ENCODE data around the gene ASCC1.
"Not testable (repeated sequence)": the region's sequence is repeated elsewhere in the genome, so short reads cannot be mapped to it uniquely, and the experiment has no call there.

ASCC1 gene

DNA sequence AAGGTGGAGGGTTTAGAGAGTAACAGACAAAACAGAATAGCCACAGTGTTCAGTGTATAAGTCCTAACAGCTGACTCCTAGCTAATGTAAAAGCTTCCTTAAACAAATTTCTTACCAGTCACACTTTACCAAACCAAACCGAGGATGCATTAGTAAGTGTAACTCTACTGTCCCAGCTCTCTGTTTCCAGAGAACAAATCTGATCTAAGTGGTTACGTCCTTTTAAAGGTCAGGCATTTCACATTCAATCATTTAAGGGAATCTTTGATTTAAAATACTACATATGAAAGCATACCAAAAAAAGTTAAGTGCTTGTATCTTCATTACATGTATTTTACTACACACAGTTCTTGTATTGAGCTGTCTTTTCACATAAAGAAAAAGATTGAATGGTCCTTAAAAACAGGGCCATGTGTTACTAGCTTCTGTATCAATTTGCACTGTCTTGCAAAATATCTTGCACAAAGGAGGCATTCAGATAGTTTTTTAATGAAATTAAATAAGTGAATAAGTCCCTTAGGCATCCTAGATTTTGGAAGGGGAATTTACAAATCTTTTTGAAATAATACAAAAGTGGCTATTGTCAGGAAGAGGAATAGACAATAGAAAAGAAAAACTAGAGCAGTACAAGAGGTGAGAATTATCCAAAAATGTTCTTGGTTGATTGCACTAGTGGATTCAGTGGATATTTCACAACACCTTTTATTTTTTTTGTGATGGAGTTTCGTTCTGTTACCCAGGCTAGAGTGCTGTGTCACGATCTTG lies 69.3 kb downstream of the ASCC1 start:
- H3K36me3 Mint-ChIP-seq (ENCODE audit: low read depth) = peaks cover 12% of the 10 kb centered on the region
- H3K27ac Mint-ChIP-seq = no peak overlapping the region
- DNase-seq (no peak), ATAC-seq (peak; percentile 40)
- peaks cover 27% of the 10 kb centered on the region for H3K4me1 Mint-ChIP-seq
- H3K27me3 Mint-ChIP-seq = no peaks in the 10 kb centered on the region
- no peak overlapping the region for H3K4me3 Mint-ChIP-seq
- no peaks in the 10 kb centered on the region for H3K9me3 Mint-ChIP-seq

DNA sequence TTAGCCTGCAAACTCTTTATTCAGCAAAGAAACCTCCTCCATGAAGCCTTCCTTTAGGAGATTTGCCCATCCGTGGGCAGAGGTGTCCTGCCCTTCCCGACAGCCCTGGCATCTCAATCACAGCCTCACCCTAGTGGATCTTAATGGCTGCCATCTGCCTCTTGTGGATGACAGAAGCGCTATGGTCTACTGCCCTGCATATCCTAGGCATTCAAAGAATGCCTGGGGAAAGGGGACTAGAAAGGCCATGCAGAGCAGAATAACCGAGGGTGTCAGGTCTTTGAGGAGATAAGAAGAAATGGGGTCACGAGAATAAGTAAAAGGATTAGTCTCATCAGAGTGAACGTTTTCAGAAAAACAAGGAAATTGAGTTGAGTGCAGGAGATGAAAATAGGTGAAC lies 70.0 kb downstream of the ASCC1 start:
- peaks cover 27% of the 10 kb centered on the region for H3K4me1 Mint-ChIP-seq
- no peak overlapping the region for H3K27ac Mint-ChIP-seq
- no peak overlapping the region for H3K4me3 Mint-ChIP-seq
- DNase-seq (no peak), ATAC-seq (no peak)
- peaks cover 9% of the 10 kb centered on the region for H3K36me3 Mint-ChIP-seq (ENCODE audit: low read depth)
- no peaks in the 10 kb centered on the region for H3K27me3 Mint-ChIP-seq
- H3K9me3 Mint-ChIP-seq = no peaks in the 10 kb centered on the region

DNA sequence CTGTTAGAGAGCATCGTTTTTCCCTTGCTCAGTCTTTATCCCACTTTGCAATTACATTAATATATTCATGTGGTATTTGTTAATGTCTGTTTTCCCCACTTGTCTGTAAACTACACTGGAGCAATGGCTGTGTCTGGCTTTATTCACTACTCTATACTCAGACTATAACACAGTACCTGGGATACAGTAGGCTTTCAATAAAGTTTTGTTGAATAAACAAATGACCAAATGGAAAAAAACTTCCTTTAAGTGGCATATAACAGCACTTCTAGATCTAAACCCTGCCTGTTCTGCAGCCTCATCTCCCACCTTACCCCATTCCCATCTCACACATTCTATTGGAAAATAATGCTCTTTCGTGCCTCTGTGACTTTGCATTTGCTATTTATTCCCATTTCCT lies 70.4 kb downstream of the ASCC1 start:
- no peaks in the 10 kb centered on the region for H3K9me3 Mint-ChIP-seq
- H3K4me3 Mint-ChIP-seq = no peak overlapping the region
- peaks cover 26% of the 10 kb centered on the region for H3K4me1 Mint-ChIP-seq
- ATAC-seq (no peak), DNase-seq (no peak)
- H3K36me3 Mint-ChIP-seq (ENCODE audit: low read depth) = peaks cover 7% of the 10 kb centered on the region
- H3K27ac Mint-ChIP-seq = no peak overlapping the region
- H3K27me3 Mint-ChIP-seq = no peaks in the 10 kb centered on the region

DNA sequence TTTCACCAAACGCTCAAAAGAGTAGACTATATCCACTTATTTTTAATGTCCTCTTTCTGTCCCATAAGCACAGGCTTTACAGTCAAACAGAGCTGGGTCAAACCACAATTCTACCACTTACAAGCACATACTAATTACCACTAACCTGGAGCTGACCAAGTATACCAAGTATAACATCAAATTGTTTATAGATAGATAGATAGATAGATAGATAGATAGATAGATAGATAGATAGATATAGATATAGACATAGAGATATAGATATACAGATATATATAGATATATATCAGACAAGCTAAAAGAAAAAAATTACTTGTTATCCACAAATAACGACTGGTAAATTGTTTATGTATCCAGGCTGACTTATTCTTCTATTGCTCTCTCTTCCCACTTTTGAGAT lies 75.2 kb downstream of the ASCC1 start:
- peaks cover 8% of the 10 kb centered on the region for H3K4me1 Mint-ChIP-seq
- no peak overlapping the region for H3K27ac Mint-ChIP-seq
- H3K4me3 Mint-ChIP-seq = no peak overlapping the region
- no peak for ATAC-seq
- H3K27me3 Mint-ChIP-seq = no peaks in the 10 kb centered on the region
- DNase-seq = no peak
- peaks cover 11% of the 10 kb centered on the region for H3K36me3 Mint-ChIP-seq (ENCODE audit: low read depth)
- H3K9me3 Mint-ChIP-seq = no peaks in the 10 kb centered on the region

DNA sequence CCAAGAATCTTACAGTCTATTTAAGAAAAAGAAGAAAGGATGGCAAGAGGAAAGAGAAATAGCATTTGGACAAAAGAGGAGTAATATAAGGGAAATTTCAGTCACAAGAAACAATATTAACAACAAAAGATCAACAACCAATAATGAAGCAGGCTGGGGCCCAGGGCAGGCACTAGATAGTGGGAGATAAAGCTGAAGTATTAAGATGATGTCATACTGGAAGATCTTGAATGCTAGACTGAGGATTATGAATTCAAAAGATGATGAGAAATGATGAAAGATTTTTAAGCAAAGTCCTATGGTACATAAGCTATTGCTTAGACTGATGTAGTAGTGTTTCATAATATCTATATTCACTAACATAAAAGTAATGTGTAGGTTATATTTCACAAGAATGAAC lies 75.9 kb downstream of the ASCC1 start:
- no peak overlapping the region for H3K4me3 Mint-ChIP-seq
- no peaks in the 10 kb centered on the region for H3K27me3 Mint-ChIP-seq
- H3K36me3 Mint-ChIP-seq (ENCODE audit: low read depth) = peaks cover 17% of the 10 kb centered on the region
- H3K4me1 Mint-ChIP-seq = peaks cover 15% of the 10 kb centered on the region
- ATAC-seq (no peak), DNase-seq (no peak)
- peaks cover 3% of the 10 kb centered on the region for H3K9me3 Mint-ChIP-seq
- H3K27ac Mint-ChIP-seq = no peak overlapping the region

DNA sequence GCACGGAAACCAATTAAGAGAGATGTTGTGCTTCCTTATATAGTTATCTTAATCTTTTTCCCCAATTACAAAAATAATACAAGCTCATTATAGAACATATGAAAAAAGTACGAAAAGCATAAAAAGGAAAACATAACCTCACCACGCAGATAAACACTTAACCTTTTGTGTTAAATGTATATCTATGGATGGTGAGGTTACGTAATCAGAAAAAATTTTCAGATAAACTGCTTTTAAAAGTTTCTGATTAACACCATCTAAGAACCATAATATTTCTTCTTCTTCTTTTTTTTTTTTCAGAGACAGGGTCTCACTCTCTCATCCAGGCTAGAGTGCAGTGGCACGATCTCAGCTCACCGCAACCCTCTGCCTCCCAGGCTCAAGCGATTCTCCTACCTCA lies 78.5 kb downstream of the ASCC1 start:
- Mint-ChIP-seq H3K4me1 (peaks cover 36% of the 10 kb centered on the region), H3K36me3 (ENCODE audit: low read depth) (peaks cover 25% of the 10 kb centered on the region), H3K4me3 (no peak overlapping the region), H3K9me3 (peaks cover 3% of the 10 kb centered on the region), H3K27ac (no peak overlapping the region), H3K27me3 (no peaks in the 10 kb centered on the region)
- ATAC-seq (no peak), DNase-seq (no peak)

DNA sequence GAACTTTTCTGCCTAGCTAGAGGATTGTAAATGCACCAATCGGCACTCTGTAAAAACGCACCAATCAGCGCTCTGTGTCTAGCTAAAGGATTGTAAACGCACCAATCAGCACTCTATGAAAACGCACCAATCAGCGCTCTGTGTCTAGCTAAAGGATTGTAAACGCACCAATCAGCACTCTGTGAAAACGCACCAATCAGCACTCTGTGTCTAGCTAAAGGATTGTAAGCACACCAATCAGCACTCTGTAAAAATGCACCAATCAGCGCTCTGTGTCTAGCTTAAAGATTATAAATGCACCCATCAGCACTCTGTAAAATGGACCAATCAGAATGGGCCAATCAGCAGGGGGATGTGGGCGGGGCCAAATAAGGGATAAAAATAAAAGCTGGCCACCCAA lies 79.9 kb downstream of the ASCC1 start:
- not testable (repeated sequence) for ATAC-seq, DNase-seq, H3K9me3 Mint-ChIP-seq, H3K27ac Mint-ChIP-seq, H3K4me3 Mint-ChIP-seq, H3K27me3 Mint-ChIP-seq
- Mint-ChIP-seq H3K36me3 (ENCODE audit: low read depth) (peaks cover 29% of the 10 kb centered on the region), H3K4me1 (peaks cover 43% of the 10 kb centered on the region)

DNA sequence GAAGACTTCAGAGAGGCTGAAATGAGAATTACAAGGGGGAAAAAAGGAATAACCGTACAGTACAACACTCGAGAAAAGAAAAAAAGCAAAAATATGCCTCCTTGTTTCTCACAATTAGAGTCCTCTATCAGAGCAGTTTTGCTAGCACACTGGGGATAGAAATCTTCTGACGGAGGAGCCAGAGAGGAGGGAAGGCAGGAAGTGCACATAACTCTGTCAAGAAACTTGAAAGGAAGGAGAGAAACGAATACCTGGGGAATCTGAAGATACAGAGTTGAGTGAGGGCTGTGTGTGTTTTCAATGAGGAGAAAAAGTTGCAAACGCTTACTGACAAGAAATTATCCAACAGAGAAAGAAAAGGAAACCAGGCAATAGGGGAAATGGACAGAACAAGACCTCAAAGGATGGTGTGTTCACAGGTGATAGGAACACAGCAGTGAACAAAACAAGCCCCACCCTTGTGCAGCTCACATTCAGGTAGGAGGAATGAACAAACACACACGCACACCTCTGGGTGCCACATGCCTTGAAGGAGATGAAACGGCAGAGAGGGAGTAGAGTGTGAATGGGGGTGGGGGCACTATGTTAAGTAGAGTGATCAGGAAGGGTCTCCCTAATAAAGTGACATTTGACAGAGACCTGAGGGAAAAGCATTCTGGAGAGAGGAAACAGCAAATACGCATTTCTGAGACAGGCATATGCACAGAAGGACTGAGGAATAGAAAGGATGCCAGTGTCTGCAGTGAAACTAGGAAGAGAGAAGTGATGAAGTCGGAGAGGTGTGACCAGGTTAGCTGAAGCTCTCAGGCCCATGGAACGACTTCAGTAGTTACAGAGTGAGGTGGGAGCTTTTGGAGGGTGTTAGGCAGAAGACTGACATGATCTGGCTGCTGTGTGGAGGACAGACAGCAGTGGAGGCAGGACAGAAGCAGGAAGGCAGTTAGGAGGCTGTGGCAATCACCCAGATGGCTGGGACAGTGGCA lies 81.0 kb downstream of the ASCC1 start:
- Mint-ChIP-seq H3K27ac (peak overlapping the region; percentile 29), H3K4me1 (peaks cover 38% of the 10 kb centered on the region), H3K36me3 (ENCODE audit: low read depth) (peaks cover 33% of the 10 kb centered on the region), H3K9me3 (peaks cover 3% of the 10 kb centered on the region), H3K27me3 (no peaks in the 10 kb centered on the region), H3K4me3 (no peak overlapping the region)
- ATAC-seq (no peak), DNase-seq (no peak)

DNA sequence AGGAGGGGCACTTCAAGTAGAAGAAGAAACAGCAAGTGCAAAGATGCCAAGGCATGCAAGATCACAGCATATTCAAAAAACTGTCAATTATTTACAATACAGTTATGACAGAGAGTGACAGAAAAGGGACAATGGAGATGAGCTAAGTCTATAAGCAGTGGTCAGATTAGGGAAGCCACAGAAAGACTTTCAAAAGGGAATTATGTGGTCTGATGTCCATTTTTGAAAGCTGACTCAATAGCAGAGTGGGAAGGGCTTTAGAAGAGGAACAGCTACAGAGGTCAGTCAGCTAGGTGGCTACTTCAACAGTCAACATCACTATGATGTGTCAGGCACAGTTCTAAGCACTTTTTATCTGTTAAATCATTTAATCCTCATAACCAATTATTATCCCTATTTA lies 82.6 kb downstream of the ASCC1 start:
- Mint-ChIP-seq H3K27ac (peak overlapping the region; percentile 60), H3K36me3 (ENCODE audit: low read depth) (peaks cover 33% of the 10 kb centered on the region), H3K4me1 (peaks cover 39% of the 10 kb centered on the region), H3K4me3 (no peak overlapping the region), H3K9me3 (peaks cover 3% of the 10 kb centered on the region), H3K27me3 (no peaks in the 10 kb centered on the region)
- DNase-seq (no peak), ATAC-seq (peak; percentile 52)

DNA sequence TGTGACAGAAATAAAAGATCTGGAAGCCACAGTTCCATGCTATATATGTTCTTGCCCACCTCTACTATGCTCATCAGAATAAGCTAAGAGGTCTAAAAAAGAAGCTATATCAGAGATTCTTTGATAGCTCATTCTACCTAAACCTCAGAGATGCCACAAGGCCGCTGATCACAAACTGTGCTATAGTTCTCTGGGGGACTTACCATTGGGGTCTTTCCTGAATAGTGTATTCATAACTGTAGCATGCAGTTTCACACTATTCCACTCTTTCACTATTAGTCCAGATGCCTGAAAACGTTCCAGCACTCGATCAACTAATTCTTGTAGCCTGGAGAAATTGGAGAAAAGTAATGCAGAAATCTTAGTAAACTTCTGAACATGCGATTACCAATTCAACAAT lies 83.2 kb downstream of the ASCC1 start:
- no peak overlapping the region for H3K4me3 Mint-ChIP-seq
- peaks cover 39% of the 10 kb centered on the region for H3K4me1 Mint-ChIP-seq

DNA sequence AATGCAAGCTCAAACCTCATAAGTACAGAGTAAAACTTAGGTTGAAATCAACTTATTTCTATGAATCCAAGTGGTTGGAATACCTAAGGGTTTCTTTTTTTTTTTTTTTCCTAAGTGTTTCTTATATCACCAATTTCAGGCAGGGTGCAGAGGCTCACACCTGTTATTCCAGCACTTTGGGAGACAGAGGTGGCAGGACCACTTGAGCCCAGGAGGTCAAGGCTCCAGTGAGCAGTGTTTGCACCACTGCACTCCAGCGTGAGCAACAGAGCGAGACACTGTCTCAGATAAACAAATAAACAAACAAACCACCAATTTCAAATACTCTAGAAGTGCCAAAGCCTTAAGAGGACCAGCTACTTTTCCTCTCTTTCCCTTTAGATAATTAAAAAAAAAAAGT lies 88.5 kb downstream of the ASCC1 start:
- Mint-ChIP-seq H3K4me3 (no peak overlapping the region), H3K4me1 (peaks cover 23% of the 10 kb centered on the region), H3K36me3 (ENCODE audit: low read depth) (peaks cover 16% of the 10 kb centered on the region), H3K9me3 (no peaks in the 10 kb centered on the region), H3K27ac (no peak overlapping the region), H3K27me3 (no peaks in the 10 kb centered on the region)
- DNase-seq = no peak
- ATAC-seq = no peak

More for the DNA sequence above, 83.2 kb downstream of the ASCC1 start:
- DNase-seq (no peak), ATAC-seq (no peak)
- H3K9me3 Mint-ChIP-seq = peaks cover 3% of the 10 kb centered on the region
- peak overlapping the region; percentile 13 for H3K27ac Mint-ChIP-seq
- H3K27me3 Mint-ChIP-seq = no peaks in the 10 kb centered on the region
- H3K36me3 Mint-ChIP-seq (ENCODE audit: low read depth) = peaks cover 36% of the 10 kb centered on the region

DNA sequence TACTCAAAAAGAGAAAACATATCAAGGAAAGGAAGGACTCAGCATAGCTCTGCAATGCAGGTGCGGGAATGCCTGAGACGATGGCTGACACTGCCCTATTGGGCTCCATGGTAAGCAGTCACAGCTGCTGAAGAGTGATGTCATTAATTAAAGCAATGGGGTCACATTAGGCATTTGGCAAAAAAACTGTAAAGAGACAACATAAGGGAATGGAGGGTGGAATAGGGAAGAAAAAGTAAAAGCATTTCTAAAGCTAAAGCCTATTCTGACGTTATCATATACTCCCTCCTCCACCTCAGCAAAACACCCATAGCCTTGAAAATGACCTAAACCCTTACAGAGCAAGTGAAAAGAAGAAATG lies 89.2 kb downstream of the ASCC1 start:
- no peak for DNase-seq
- H3K9me3 Mint-ChIP-seq = no peaks in the 10 kb centered on the region
- peaks cover 23% of the 10 kb centered on the region for H3K4me1 Mint-ChIP-seq
- no peak overlapping the region for H3K27ac Mint-ChIP-seq
- no peak overlapping the region for H3K4me3 Mint-ChIP-seq
- ATAC-seq = no peak
- H3K36me3 Mint-ChIP-seq (ENCODE audit: low read depth) = peaks cover 13% of the 10 kb centered on the region
- no peaks in the 10 kb centered on the region for H3K27me3 Mint-ChIP-seq

DNA sequence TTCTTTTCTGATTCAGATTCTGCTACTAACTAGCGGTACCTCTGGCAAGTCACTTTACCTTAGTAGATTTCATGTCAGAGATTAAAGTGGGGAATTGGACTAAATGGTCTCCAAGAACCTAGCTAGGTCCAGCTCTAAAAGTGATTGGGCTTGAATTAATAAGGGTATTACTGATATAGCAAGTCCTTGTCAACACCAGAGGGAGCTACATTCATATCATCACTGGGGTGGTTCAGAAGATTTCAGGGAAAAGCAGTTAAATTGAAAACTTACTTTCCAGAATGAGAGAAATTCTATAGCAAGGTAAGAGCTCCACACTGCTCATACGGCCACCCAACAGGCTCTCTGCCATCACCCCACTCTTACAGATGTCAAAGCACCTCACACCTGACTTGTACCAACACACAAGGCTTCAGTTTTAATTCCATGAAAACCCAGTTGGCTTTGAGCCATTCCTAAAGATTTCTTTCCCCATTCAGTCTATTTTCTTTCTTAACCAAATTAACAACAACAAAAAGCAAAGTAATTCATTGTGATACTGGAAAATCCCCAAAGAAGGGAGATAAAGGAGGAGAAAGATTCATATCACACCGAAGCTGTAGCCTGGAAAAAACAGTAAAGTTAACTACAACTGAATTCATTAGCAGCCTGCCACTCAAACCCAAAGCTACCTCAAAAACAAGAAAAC lies 89.7 kb downstream of the ASCC1 start:
- H3K36me3 Mint-ChIP-seq (ENCODE audit: low read depth) = peaks cover 18% of the 10 kb centered on the region
- no peak overlapping the region for H3K27ac Mint-ChIP-seq
- no peak for ATAC-seq
- DNase-seq = no peak
- peaks cover 28% of the 10 kb centered on the region for H3K4me1 Mint-ChIP-seq
- H3K9me3 Mint-ChIP-seq = no peaks in the 10 kb centered on the region
- no peaks in the 10 kb centered on the region for H3K27me3 Mint-ChIP-seq
- H3K4me3 Mint-ChIP-seq = no peak overlapping the region

DNA sequence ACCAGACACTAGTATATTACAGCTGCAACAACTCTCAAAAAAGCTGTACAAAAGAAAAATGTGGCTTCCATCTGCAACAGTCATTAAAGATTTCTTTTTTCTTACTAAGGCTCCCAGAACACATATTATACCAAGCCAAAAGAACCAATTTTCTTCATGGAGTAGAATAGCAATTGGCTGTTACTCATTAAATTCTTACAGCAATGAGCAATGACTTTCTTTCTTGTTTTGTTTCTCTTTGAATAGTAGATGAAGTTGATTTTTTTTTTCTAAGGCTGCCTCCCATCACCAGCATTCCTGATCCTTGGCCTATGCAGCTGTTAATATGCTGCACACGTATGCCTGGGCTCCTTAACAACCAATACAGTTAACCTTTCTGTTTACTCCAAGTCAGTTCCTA lies 91.1 kb downstream of the ASCC1 start:
- ATAC-seq (no peak), DNase-seq (no peak)
- peaks cover 20% of the 10 kb centered on the region for H3K36me3 Mint-ChIP-seq (ENCODE audit: low read depth)
- H3K4me3 Mint-ChIP-seq = no peak overlapping the region
- H3K27me3 Mint-ChIP-seq = no peaks in the 10 kb centered on the region
- no peak overlapping the region for H3K27ac Mint-ChIP-seq
- H3K9me3 Mint-ChIP-seq = no peaks in the 10 kb centered on the region
- peaks cover 28% of the 10 kb centered on the region for H3K4me1 Mint-ChIP-seq
